RWPE2 (cell line): ENCODE measurements around the gene ST8SIA1.

Experiments used
- ATAC-seq: fragments of 200-7000 bp; cut with Tn5 transposase; 3 replicates; pipeline ENCODE4 v1.9.1; 2021; ENCODE audit warnings: low read depth
- DNase-seq: peaks from one replicate; pipeline ENCODE4 v3.0.0-alpha.2; 2020; ENCODE audit warnings: low spot score
- H3K27ac ChIP-seq: fragments of 450-650 bp; 2 replicates; pipeline ENCODE4 v1.5.1; 2017; ENCODE audit warnings: mild to moderate bottlenecking; ENCODE audit not compliant: poor library complexity, severe bottlenecking
- H3K27me3 ChIP-seq: fragments of 250-450 bp; sonication (Bioruptor Pico); 2 replicates; pipeline ENCODE4 v1.5.1; 2021; ENCODE audit warnings: mild to moderate bottlenecking, moderate library complexity; ENCODE audit not compliant: insufficient read depth, poor library complexity, severe bottlenecking
- H3K36me3 ChIP-seq: fragments of 250-450 bp; sonication (Bioruptor Pico); 2 replicates; pipeline ENCODE4 v1.5.1; 2020; ENCODE audit warnings: low read depth, mild to moderate bottlenecking, moderate library complexity
- H3K4me1 ChIP-seq: fragments of 250-450 bp; sonication (Bioruptor Pico); 2 replicates; pipeline ENCODE4 v1.5.1; 2021; ENCODE audit warnings: mild to moderate bottlenecking, moderate library complexity; ENCODE audit not compliant: insufficient read depth, poor library complexity, severe bottlenecking
- H3K4me3 ChIP-seq: fragments of 250-450 bp; sonication (Bioruptor Pico); 2 replicates; pipeline ENCODE4 v1.5.1; 2021; ENCODE audit warnings: mild to moderate bottlenecking, moderate library complexity; ENCODE audit not compliant: severe bottlenecking
- H3K9me3 ChIP-seq: fragments of 250-450 bp; sonication (Bioruptor Pico); 2 replicates; pipeline ENCODE4 v1.5.1; 2021; ENCODE audit warnings: mild to moderate bottlenecking, moderate library complexity; ENCODE audit not compliant: severe bottlenecking
- TF ChIP-seq, protein P1 (sequence below): fragments of 450-650 bp; IDR thresholded peaks from one replicate; pipeline ENCODE4 v1.5.1; 2017; ENCODE audit warnings: mild to moderate bottlenecking, moderate library complexity; ENCODE audit not compliant: poor library complexity, severe bottlenecking

The ST8SIA1 gene

DNA sequence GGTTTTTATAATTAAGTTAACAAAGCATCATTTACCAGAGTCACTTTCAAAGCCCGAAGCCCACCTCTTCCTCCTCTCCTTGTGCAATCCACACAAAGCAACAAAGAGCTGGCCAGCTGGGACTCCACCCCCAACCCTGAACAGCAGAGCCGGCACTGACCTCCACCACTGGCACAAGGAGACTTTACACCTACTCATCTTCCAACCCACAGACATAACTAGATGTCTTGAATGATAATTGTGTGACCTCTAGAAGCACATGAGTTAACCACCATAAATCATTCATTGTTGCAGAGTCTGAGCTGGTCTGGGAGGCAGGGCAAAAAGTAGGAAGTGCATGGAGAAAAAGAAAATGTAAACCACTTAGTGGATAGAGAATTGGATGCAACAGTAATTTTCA lies 72.2 kb downstream of the ST8SIA1 start:
- H3K36me3 ChIP-seq = no peaks in the 10 kb centered on the region
- DNase-seq (no peak), ATAC-seq (no peak)
- H3K9me3 ChIP-seq = no peaks in the 10 kb centered on the region
- H3K27me3 ChIP-seq = no peaks in the 10 kb centered on the region
- no peak overlapping the region for H3K27ac ChIP-seq
- no peak overlapping the region for H3K4me3 ChIP-seq
- H3K4me1 ChIP-seq = no peaks in the 10 kb centered on the region
- TF ChIP-seq, protein P1, sequence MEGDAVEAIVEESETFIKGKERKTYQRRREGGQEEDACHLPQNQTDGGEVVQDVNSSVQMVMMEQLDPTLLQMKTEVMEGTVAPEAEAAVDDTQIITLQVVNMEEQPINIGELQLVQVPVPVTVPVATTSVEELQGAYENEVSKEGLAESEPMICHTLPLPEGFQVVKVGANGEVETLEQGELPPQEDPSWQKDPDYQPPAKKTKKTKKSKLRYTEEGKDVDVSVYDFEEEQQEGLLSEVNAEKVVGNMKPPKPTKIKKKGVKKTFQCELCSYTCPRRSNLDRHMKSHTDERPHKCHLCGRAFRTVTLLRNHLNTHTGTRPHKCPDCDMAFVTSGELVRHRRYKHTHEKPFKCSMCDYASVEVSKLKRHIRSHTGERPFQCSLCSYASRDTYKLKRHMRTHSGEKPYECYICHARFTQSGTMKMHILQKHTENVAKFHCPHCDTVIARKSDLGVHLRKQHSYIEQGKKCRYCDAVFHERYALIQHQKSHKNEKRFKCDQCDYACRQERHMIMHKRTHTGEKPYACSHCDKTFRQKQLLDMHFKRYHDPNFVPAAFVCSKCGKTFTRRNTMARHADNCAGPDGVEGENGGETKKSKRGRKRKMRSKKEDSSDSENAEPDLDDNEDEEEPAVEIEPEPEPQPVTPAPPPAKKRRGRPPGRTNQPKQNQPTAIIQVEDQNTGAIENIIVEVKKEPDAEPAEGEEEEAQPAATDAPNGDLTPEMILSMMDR = no peak

DNA sequence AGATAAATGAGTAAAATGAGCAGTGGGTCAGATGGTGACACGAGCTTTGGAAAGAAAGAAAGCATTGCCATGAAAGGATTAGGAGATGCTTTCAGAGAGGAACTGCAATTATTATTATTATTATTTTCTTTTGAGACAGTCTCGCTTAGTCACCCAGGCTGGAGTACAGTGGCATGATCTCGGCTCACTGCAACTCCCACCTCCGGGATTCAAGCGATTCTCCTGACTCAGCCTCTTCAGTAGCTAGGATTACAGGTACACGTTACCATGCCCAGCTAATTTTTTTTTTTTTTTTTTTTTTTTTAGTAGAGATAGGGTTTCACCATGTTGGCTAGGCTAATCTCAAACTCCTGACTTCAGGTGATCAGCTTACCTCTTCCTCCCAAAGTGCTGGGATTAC lies 77.4 kb downstream of the ST8SIA1 start:
- H3K27ac ChIP-seq = no peak overlapping the region
- DNase-seq = no peak
- no peak for ATAC-seq
- no peak overlapping the region for H3K4me3 ChIP-seq
- TF ChIP-seq, protein P1 = no peak
- H3K4me1 ChIP-seq = no peaks in the 10 kb centered on the region
- no peaks in the 10 kb centered on the region for H3K36me3 ChIP-seq
- H3K27me3 ChIP-seq = no peaks in the 10 kb centered on the region
- no peaks in the 10 kb centered on the region for H3K9me3 ChIP-seq

DNA sequence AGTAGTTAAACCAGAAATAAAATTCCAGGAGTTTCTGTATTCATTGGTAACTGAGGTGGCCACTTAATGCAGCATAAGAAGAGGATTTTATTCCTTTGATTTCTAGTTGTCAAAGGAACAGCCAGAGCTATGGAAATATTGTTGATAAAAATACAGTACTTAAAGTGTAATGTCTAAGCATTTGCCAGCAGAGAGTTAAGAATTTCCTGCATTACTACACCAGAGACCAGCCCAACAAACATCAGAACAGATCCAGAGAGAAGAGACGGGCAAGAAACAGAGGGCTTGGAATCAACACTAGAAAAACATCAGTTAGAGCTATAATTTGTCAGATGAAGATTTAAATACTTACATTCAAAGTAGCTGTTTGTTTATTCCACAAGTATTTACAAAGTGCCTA lies 77.9 kb downstream of the ST8SIA1 start:
- Histone ChIP-seq H3K36me3 (no peaks in the 10 kb centered on the region), H3K9me3 (no peaks in the 10 kb centered on the region), H3K4me3 (no peak overlapping the region), H3K4me1 (no peaks in the 10 kb centered on the region), H3K27me3 (no peaks in the 10 kb centered on the region), H3K27ac (no peak overlapping the region)
- no peak for DNase-seq
- TF ChIP-seq, protein P1 = no peak
- ATAC-seq = no peak

DNA sequence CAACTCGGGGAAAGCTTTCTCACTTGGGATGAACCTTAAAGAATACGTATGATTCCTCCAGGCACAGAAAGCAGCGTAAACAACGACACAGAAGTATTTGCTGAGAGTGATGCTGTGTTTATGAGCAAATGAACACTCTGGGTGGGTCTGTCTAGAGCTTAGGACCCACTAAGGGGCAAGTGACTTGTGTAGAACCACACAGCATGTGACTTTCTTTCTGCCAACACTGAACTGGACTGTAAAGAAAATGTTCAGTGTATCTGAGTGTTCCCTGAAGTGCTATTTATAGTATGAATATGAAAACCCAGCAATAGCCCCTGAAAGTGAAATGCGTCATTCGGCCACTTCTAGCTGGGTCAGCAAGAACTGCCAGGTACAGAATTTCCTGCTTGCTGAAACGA lies 78.5 kb downstream of the ST8SIA1 start:
- no peak overlapping the region for H3K4me3 ChIP-seq
- no peak for ATAC-seq
- H3K9me3 ChIP-seq = no peaks in the 10 kb centered on the region
- no peaks in the 10 kb centered on the region for H3K4me1 ChIP-seq
- H3K27ac ChIP-seq = no peak overlapping the region
- DNase-seq = no peak
- no peaks in the 10 kb centered on the region for H3K36me3 ChIP-seq
- TF ChIP-seq, protein P1 = no peak
- no peaks in the 10 kb centered on the region for H3K27me3 ChIP-seq

DNA sequence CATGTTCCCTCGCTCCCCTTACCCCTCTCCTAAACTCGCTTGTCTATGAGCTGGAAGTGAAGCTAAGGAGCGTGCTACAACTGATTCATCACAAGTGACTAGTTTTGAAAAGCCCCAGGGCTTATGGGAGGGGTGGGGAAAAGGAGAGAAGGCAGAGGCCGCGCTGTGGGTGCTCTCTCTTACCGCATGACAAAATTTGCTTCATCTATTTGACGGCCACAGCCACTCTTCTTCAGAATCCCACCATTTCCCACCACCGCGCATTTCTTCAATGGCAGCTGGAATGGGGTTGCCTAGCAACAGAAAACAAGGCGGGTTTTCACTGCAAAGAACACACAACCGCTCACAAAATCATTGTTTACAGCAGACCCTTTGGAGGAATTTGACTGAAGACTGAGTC lies 79.4 kb downstream of the ST8SIA1 start:
- Histone ChIP-seq H3K27ac (no peak overlapping the region), H3K9me3 (no peaks in the 10 kb centered on the region), H3K27me3 (no peaks in the 10 kb centered on the region), H3K36me3 (no peaks in the 10 kb centered on the region), H3K4me3 (no peak overlapping the region), H3K4me1 (no peaks in the 10 kb centered on the region)
- DNase-seq (no peak), ATAC-seq (peak; percentile 48; the same call in 1 of the 3 replicates)
- TF ChIP-seq, protein P1 = no peak
